NCI-H526 treated with DMSO at 0.1 percent for 48 hours (cell line): ENCODE measurements around the gene MXRA5.
"Not testable (repeated sequence)": the region's sequence is repeated elsewhere in the genome, so short reads cannot be mapped to it uniquely, and the experiment has no call there.

Source experiments
- DNase-seq: peaks from one replicate; lab custom pipeline; 2025; lab: John Stamatoyannopoulos, UW

MXRA5 gene

GRCh38 chrX:3320471-3321046 is 25.9 kb downstream of the MXRA5 start:
- no peak for DNase-seq

GRCh38 chrX:3317191-3317718 is 29.2 kb downstream of the MXRA5 start:
- DNase-seq, result no peak

DNA sequence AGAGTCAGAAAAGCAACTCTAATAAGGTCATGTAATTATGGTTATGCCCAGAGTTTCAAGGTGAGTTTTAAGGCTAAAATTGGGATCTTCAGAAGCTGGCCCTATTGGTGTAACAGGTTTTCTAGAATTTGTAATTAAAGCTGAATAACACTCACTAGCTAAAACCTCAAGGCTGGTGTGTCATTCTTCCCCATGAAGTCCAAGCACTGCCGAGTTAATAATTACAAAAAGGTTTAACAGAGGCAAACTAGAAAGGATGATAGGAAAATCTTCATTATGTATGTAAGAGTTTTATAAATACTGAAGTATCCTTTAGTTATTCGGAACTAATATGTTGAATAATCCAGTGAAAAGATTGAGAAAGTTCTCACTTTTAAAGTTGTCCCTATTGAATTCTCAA is 34.3 kb downstream of the MXRA5 start:
- no peak for DNase-seq

GRCh38 chrX:3307881-3308280 is 38.6 kb downstream of the MXRA5 start:
- no peak for DNase-seq

DNA sequence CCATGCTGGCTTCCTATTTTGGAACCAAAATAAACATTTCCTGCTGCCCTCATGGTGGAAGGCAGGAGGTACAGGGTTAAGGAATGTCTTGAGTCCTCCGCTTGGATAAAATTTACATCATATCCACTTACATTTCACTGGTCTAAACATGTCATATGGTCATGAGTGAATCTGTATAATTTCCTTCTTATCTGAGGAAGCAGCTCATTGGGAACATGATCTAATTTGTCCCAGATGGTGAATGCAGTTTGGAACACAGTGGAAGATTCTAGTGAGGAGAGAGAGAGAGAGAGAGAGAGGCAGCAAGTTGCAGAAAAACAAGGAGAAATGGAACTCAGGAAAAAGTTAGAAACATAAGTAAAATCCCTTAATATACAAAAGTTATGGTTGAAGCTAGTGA is 46.8 kb downstream of the MXRA5 start:
- DNase-seq, result no peak

DNA sequence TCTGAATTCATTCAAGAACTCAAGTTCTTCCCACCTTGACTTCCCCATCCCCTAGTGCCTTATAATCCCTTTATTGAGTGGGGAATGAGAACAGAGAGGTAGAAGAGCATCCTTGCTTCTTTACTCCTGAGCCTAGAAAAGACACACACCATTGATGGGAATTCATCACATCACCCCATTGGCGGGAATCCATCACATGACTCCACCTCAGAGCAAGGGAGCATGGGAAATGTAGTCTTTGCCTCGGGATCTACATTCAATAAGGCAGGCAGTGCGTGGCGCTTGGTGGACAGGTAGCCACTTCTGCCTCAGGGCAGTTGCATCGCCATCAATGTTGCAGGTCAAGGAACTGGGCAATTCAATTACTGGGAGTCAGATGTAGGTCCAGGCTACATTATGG is 50.7 kb downstream of the MXRA5 start:
- DNase-seq, result no peak

GRCh38 chrX:3293251-3293650 is 53.2 kb downstream of the MXRA5 start:
- no peak for DNase-seq

DNA sequence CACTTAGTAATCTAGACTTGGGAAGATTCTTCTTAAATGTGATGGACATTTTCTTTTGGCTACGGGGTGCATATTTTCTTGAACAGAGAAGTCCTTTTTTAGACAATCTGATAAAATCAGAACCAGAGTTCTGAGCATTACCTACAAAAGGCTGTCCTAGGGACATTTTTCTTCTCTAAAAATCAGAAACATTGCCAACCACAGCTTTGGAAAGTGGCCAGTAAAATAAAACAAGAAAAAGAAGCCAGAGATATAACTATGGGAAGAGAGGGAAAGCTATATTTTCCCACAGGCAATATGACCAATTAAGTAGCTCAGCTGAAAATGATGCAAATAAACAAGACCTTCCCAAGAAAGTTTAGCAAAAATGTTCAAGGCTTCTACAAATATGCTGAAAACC is 55.9 kb downstream of the MXRA5 start:
- no peak for DNase-seq

DNA sequence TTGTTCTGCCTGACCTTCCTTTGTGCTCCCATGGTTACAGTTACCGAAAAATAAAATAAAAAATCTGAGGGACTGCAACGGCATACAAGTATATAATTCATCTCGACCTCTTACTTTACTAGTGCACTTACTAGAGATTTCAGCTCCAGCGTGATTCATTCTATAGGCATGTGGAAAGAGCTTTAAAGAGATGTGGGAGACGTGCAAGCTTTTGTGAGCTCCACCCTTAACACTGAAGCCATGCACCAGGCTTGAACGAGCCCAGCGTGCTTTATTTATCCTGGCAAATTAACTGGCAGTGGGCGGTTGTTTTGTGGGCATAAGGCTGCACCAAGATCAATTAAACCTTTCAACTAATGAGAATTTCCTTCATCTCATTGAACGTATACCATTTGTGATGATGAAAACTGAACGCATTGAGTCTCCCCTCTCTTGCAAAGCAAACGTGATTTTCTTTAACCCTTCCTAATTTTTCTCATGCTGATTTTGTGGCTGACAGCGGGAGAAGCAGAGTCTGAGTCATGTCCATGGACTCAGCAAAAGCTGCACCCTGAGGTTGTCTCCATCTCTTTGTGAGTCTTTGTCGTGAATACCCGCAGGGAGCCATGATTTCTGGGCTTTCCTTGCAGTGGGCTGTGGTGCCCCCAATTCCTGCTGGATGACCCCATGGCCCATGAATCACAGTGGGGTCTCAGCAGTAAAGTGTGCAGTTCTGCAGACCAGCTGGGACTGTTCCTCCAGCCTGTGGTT is 60.1 kb downstream of the MXRA5 start:
- DNase-seq, result no peak

DNA sequence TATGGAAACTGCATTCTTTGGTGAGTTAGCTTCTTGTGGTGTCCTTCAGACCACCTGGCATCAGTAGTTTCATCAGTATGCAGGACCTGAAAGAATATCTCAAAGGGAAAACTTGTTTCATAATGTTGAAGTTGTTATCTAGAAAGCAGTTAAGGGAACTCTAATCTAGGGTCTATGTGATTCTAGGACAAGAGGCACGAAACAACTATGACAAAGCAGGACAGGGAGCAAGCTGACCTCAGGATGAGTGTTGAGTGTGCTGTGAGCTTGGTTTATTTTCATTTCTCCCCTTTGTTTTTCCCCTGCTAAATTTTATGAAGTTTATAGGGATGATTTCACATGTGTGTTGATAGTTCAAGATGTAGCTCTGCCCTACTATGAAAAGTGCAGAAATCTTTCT is 65.7 kb downstream of the MXRA5 start:
- DNase-seq, result no peak

- not testable (repeated sequence) for DNase-seq
These were observed 72.8 kb downstream of the MXRA5 start for GRCh38 chrX:3273668-3274067.

GRCh38 chrX:3271834-3272186 is 74.6 kb downstream of the MXRA5 start:
- DNase-seq, result no peak

DNA sequence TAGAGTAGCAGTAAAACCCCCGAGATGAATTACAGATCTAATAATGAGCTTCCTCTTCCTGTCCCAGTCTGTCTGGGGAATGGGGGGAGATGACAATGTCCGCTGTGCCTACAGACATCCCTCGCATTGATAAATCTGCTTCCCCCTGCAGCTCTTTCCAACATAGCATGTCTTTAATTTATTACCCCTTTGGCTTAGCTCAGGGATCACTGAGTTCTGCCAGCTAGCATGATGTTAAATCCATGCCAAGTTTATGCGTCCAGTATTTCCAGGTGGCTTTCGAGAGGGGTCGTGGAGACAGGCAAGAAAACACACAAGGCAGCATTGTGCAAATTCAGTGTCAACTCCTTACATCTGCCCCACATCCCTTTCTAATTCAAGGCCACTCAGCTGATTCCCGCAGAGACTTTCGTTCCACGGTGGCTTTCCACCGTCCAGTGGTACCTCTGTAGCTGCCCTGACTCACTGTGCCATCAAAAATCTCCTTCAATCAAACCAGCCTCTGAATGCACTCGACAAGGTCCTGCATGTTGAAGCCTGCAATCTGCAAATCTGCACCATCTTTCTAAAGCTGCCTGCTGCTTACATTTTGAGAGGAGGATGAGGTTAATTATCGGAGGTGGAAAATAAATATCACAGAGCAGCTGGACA is 75.1 kb downstream of the MXRA5 start:
- no peak for DNase-seq

GRCh38 chrX:3268829-3269228 is 77.6 kb downstream of the MXRA5 start:
- no peak for DNase-seq

GRCh38 chrX:3263681-3264126 is 82.7 kb downstream of the MXRA5 start:
- DNase-seq, result no peak

GRCh38 chrX:3262901-3263300 is 83.6 kb downstream of the MXRA5 start:
- DNase-seq, result no peak
